Hepatocyte (in vitro differentiated cells): ENCODE results near the gene GMEB2.

Source experiments
- EZH2phosphoT487 ChIP-seq: fragments of 200-600 bp; sonication (generic); IDR thresholded peaks from one replicate; pipeline ENCODE4 v1.6.1; 2018; ENCODE audit warnings: antibody characterized with exemption, mild to moderate bottlenecking, low read depth, moderate library complexity; ENCODE audit not compliant: unreplicated experiment, severe bottlenecking
- TF ChIP-seq, protein P1 (sequence below): fragments of 200-600 bp; sonication (generic); IDR thresholded peaks from 2 replicates; pipeline ENCODE4 v1.5.1; 2016; ENCODE audit warnings: antibody characterized with exemption, mild to moderate bottlenecking; ENCODE audit not compliant: poor library complexity

DNA sequence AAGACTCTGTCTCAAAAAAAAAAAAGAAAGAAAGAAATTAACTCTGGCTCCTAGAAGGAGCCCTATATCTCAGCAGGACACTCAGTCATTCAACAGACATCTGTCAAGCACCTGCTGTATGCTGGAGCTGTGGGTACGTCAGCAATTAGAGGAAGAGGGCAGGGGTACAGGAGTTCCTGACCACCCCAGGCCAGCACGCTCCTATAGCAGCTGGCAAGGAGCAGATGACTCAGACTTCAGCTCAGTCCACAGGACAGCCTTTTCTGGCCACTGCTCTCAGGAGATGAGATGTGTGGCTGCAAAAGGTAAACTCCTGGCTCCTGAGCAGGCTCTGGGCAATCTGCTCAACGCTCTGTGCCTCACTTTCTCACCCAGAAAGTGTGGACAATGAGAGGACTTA is 29.6 kb upstream of the GMEB2 start:
- TF ChIP-seq, protein P1, sequence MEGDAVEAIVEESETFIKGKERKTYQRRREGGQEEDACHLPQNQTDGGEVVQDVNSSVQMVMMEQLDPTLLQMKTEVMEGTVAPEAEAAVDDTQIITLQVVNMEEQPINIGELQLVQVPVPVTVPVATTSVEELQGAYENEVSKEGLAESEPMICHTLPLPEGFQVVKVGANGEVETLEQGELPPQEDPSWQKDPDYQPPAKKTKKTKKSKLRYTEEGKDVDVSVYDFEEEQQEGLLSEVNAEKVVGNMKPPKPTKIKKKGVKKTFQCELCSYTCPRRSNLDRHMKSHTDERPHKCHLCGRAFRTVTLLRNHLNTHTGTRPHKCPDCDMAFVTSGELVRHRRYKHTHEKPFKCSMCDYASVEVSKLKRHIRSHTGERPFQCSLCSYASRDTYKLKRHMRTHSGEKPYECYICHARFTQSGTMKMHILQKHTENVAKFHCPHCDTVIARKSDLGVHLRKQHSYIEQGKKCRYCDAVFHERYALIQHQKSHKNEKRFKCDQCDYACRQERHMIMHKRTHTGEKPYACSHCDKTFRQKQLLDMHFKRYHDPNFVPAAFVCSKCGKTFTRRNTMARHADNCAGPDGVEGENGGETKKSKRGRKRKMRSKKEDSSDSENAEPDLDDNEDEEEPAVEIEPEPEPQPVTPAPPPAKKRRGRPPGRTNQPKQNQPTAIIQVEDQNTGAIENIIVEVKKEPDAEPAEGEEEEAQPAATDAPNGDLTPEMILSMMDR: no peak
- no peak for TF ChIP-seq EZH2phosphoT487
